Measurements from ENCODE around the gene TMEM38B.

TMEM38B gene

DNA sequence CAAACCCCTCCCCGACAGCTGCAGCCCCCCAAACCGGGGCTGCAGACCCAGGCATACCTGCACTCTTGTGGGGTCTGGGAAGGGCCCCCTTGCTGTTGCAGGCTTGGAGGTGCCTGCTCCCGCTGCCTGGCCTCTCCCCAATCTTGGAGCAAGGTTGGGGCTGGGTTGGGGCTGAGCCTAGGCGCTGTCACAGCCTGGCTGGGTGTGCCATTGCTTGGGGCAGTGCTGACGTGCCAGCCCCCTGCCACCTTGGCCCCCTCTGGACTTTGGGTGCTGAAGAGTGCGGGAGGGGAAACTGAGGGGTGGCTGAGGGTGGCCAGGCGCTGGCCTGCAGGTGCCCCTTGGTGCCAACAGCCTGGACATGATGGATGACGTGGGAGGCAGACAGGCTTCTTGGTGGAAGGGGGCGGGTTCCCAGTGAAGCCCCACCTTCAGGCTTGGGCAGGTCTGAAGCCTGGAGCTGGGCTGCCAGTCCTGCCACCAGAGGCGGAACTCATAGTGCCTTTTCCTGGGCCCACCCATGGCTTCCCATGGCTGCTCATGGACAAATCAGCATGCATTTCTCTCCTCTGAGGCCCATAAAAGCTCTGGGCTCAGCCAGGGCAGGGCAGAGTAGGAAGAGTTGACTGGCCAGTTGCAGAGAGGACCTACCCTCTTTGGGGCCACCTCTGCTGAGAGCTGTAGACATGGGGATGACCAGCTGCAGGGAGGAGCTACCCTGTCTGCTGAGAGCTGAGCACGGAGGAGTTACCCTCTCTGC, 19.1 kb downstream of the TMEM38B start:
- no peaks in the 10 kb centered on the region for H3K9me3 ChIP-seq (ENCODE audit: control insufficient read depth, insufficient read depth, low read depth, low read length)
- H3K27ac ChIP-seq (ENCODE audit: extremely low read depth, low read depth, low read length) = no peak overlapping the region
- H3K4me3 ChIP-seq (ENCODE audit: low read depth, low read length) = no peak overlapping the region
- ChIA-PET POLR2A (interaction anchor here (1.1 kb wide), 1 partner anchor 19 kb away, joined by 3 read pairs; the partner anchor contains the start of gene TMEM38B), CTCF (interaction anchor here (1.3 to 1.4 kb wide), 3 partner anchors 105 to 168 kb away, joined by 5 to 8 read pairs (median 5); no protein-coding TSS in a partner anchor)
- TF ChIP-seq ZNF433 (tag by site-specific recombination; IDR thresholded peaks at IDR 0.05; ENCODE audit: low read depth) (no peak), ZNF214 (tag by site-specific recombination; IDR thresholded peaks at IDR 0.05; ENCODE audit: borderline replicate concordance) (no peak), ZNF19 (tag by site-specific recombination; IDR thresholded peaks at IDR 0.05; ENCODE audit: low read depth) (no peak), ZNF549 (tag by site-specific recombination; IDR thresholded peaks at IDR 0.05) (no peak), RBAK (tag by site-specific recombination; IDR thresholded peaks at IDR 0.05) (no peak), FEZF1 (tag by site-specific recombination; IDR thresholded peaks at IDR 0.05) (no peak), BCL11A (tag by site-specific recombination; IDR thresholded peaks at IDR 0.05; ENCODE audit: low read depth) (no peak), ZNF426 (tag by site-specific recombination; IDR thresholded peaks at IDR 0.05) (no peak), ZNF660 (tag by site-specific recombination; IDR thresholded peaks at IDR 0.05) (no peak)
- TF ChIP-seq, protein P1, sequence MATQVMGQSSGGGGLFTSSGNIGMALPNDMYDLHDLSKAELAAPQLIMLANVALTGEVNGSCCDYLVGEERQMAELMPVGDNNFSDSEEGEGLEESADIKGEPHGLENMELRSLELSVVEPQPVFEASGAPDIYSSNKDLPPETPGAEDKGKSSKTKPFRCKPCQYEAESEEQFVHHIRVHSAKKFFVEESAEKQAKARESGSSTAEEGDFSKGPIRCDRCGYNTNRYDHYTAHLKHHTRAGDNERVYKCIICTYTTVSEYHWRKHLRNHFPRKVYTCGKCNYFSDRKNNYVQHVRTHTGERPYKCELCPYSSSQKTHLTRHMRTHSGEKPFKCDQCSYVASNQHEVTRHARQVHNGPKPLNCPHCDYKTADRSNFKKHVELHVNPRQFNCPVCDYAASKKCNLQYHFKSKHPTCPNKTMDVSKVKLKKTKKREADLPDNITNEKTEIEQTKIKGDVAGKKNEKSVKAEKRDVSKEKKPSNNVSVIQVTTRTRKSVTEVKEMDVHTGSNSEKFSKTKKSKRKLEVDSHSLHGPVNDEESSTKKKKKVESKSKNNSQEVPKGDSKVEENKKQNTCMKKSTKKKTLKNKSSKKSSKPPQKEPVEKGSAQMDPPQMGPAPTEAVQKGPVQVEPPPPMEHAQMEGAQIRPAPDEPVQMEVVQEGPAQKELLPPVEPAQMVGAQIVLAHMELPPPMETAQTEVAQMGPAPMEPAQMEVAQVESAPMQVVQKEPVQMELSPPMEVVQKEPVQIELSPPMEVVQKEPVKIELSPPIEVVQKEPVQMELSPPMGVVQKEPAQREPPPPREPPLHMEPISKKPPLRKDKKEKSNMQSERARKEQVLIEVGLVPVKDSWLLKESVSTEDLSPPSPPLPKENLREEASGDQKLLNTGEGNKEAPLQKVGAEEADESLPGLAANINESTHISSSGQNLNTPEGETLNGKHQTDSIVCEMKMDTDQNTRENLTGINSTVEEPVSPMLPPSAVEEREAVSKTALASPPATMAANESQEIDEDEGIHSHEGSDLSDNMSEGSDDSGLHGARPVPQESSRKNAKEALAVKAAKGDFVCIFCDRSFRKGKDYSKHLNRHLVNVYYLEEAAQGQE (tag by site-specific recombination; IDR thresholded peaks at IDR 0.05) = no peak
- TF ChIP-seq, protein P2, sequence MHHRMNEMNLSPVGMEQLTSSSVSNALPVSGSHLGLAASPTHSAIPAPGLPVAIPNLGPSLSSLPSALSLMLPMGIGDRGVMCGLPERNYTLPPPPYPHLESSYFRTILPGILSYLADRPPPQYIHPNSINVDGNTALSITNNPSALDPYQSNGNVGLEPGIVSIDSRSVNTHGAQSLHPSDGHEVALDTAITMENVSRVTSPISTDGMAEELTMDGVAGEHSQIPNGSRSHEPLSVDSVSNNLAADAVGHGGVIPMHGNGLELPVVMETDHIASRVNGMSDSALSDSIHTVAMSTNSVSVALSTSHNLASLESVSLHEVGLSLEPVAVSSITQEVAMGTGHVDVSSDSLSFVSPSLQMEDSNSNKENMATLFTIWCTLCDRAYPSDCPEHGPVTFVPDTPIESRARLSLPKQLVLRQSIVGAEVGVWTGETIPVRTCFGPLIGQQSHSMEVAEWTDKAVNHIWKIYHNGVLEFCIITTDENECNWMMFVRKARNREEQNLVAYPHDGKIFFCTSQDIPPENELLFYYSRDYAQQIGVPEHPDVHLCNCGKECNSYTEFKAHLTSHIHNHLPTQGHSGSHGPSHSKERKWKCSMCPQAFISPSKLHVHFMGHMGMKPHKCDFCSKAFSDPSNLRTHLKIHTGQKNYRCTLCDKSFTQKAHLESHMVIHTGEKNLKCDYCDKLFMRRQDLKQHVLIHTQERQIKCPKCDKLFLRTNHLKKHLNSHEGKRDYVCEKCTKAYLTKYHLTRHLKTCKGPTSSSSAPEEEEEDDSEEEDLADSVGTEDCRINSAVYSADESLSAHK (tag by site-specific recombination; IDR thresholded peaks at IDR 0.05) = no peak
- TF ChIP-seq, protein P3, sequence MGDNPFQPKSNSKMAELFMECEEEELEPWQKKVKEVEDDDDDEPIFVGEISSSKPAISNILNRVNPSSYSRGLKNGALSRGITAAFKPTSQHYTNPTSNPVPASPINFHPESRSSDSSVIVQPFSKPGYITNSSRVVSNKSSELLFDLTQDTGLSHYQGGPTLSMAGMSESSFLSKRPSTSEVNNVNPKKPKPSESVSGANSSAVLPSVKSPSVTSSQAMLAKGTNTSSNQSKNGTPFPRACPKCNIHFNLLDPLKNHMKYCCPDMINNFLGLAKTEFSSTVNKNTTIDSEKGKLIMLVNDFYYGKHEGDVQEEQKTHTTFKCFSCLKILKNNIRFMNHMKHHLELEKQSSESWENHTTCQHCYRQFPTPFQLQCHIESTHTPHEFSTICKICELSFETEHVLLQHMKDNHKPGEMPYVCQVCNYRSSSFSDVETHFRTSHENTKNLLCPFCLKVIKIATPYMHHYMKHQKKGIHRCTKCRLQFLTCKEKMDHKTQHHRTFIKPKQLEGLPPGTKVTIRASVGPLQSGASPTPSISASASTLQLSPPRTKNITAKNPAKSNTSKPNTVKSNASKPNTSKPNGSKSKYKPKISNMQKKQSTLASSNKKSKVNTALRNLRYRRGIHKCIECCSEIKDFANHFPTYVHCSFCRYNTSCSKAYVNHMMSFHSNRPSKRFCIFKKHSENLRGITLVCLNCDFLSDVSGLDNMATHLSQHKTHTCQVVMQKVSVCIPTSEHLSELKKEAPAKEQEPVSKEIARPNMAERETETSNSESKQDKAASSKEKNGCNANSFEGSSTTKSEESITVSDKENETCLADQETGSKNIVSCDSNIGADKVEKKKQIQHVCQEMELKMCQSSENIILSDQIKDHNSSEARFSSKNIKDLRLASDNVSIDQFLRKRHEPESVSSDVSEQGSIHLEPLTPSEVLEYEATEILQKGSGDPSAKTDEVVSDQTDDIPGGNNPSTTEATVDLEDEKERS (tag by site-specific recombination; IDR thresholded peaks at IDR 0.05) = no peak
- H3K36me3 ChIP-seq (ENCODE audit: control insufficient read depth in 2 of 2, insufficient read depth in 1 of 2, low read length in 2 of 2) = peaks cover 0 to 35% of the 10 kb centered on the region in 2 experiments; a peak in 1 of 3 replicates
- no peaks in the 10 kb centered on the region for H3K4me1 ChIP-seq (ENCODE audit: control insufficient read depth, insufficient read depth, low read length)

DNA sequence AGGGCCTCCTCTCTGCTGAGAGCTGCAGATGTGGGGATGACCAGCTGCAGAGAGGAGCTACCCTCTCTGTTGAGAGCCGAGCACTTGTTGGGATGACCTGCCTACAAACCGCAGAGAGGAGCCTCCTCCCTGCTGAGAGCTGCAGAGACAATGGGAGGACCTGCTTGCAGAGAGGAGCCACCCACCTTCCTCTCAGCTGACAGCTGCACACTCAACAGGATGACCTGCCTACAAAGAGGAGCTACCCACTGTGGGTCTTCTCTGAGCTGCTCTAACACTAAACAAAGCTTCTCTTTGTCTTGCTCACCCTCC, 19.6 kb downstream of the TMEM38B start:
- H3K36me3 ChIP-seq (ENCODE audit: control insufficient read depth in 2 of 2, insufficient read depth in 1 of 2, low read length in 2 of 2) = peaks cover 0 to 32% of the 10 kb centered on the region in 2 experiments; a peak in 1 of 3 replicates
- POLR2A ChIA-PET = interaction anchor here (1.1 kb wide), 1 partner anchor 20 kb away, joined by 3 read pairs; the partner anchor contains the start of gene TMEM38B
- CTCF ChIA-PET = interaction anchor here (0.9 to 1.4 kb wide), 5 partner anchors 78 to 168 kb away, joined by 3 to 8 read pairs (median 5); no protein-coding TSS in a partner anchor
- TF ChIP-seq, protein P4, sequence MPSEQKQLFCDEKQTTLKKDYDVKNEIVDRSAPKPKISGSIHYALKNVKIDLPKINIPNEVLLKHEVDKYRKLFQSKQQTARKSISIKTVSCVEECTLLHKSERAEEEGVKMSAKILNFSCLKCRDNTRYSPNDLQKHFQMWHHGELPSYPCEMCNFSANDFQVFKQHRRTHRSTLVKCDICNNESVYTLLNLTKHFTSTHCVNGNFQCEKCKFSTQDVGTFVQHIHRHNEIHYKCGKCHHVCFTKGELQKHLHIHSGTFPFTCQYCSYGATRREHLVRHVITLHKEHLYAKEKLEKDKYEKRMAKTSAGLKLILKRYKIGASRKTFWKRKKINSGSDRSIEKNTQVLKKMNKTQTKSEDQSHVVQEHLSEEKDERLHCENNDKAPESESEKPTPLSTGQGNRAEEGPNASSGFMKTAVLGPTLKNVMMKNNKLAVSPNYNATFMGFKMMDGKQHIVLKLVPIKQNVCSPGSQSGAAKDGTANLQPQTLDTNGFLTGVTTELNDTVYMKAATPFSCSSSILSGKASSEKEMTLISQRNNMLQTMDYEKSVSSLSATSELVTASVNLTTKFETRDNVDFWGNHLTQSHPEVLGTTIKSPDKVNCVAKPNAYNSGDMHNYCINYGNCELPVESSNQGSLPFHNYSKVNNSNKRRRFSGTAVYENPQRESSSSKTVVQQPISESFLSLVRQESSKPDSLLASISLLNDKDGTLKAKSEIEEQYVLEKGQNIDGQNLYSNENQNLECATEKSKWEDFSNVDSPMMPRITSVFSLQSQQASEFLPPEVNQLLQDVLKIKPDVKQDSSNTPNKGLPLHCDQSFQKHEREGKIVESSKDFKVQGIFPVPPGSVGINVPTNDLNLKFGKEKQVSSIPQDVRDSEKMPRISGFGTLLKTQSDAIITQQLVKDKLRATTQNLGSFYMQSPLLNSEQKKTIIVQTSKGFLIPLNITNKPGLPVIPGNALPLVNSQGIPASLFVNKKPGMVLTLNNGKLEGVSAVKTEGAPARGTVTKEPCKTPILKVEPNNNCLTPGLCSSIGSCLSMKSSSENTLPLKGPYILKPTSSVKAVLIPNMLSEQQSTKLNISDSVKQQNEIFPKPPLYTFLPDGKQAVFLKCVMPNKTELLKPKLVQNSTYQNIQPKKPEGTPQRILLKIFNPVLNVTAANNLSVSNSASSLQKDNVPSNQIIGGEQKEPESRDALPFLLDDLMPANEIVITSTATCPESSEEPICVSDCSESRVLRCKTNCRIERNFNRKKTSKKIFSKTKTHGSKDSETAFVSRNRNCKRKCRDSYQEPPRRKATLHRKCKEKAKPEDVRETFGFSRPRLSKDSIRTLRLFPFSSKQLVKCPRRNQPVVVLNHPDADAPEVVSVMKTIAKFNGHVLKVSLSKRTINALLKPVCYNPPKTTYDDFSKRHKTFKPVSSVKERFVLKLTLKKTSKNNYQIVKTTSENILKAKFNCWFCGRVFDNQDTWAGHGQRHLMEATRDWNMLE (tag by site-specific recombination; conservative IDR thresholded peaks at IDR 0.05; ENCODE audit: low read depth) = no peak
- TF ChIP-seq ZNF626 (tag by site-specific recombination; IDR thresholded peaks at IDR 0.05) = no peak
- TF ChIP-seq SALL2 (tag by site-specific recombination; IDR thresholded peaks at IDR 0.05; ENCODE audit: borderline replicate concordance) = no peak
- TF ChIP-seq ZNF670 (tag by site-specific recombination; IDR thresholded peaks at IDR 0.05; ENCODE audit: low read depth) = no peak
- TF ChIP-seq, protein P5, sequence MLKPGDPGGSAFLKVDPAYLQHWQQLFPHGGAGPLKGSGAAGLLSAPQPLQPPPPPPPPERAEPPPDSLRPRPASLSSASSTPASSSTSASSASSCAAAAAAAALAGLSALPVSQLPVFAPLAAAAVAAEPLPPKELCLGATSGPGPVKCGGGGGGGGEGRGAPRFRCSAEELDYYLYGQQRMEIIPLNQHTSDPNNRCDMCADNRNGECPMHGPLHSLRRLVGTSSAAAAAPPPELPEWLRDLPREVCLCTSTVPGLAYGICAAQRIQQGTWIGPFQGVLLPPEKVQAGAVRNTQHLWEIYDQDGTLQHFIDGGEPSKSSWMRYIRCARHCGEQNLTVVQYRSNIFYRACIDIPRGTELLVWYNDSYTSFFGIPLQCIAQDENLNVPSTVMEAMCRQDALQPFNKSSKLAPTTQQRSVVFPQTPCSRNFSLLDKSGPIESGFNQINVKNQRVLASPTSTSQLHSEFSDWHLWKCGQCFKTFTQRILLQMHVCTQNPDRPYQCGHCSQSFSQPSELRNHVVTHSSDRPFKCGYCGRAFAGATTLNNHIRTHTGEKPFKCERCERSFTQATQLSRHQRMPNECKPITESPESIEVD (tag by site-specific recombination; IDR thresholded peaks at IDR 0.05) = no peak

More for the DNA sequence above, 19.6 kb downstream of the TMEM38B start:
- Histone ChIP-seq H3K27ac (ENCODE audit: extremely low read depth, low read depth, low read length) (no peak overlapping the region), H3K4me3 (ENCODE audit: low read depth, low read length) (no peak overlapping the region), H3K4me1 (ENCODE audit: control insufficient read depth, insufficient read depth, low read length) (no peaks in the 10 kb centered on the region), H3K9me3 (ENCODE audit: control insufficient read depth, insufficient read depth, low read depth, low read length) (no peaks in the 10 kb centered on the region)
